HFFc6 (cell line): Measurements from ENCODE around the gene GPATCH2. TPM values are rescaled to one million over a fixed set of nuclear protein-coding genes. Genes with fewer than 3 reads are reported as not detected.

Experiments used
- DNase-seq: peaks from one replicate; pipeline ENCODE4 v3.0.0-alpha.2; 2018
- H3K27ac Mint-ChIP-seq: 2 replicates; pipeline ENCODE4 v1.8.0; 2020; ENCODE audit warnings: mild to moderate bottlenecking, mixed read lengths
- H3K27me3 Mint-ChIP-seq: 2 replicates; pipeline ENCODE4 v1.8.0; 2021; ENCODE audit warnings: mild to moderate bottlenecking, moderate library complexity, mixed read lengths; ENCODE audit not compliant: insufficient read depth
- H3K36me3 Mint-ChIP-seq: 2 replicates; pipeline ENCODE4 v1.8.0; 2021; ENCODE audit warnings: low read depth, mixed read lengths
- H3K4me1 Mint-ChIP-seq: 2 replicates; pipeline ENCODE4 v1.8.0; 2020; ENCODE audit warnings: low read depth, mixed read lengths
- H3K4me3 Mint-ChIP-seq: 2 replicates; pipeline ENCODE4 v1.8.0; 2020; ENCODE audit warnings: mild to moderate bottlenecking, moderate library complexity, mixed read lengths
- H3K9me3 Mint-ChIP-seq: 2 replicates; pipeline ENCODE4 v1.8.0; 2020; ENCODE audit warnings: mild to moderate bottlenecking, mixed read lengths
- total RNA-seq, 6 experiments: library from RNA; stranded (reverse); fragmentation: NEBNext Ultra II Directional; extraction: Animal tissue kit (Norgen Biotek cat#: 25700); gene quantifications; 2 replicates in 1 of 6; 3 replicates in 5 of 6; pipeline ENCODE4 v1.2.3, GENCODE V29; 2021
- TF ChIP-seq, protein P1 (sequence below): fragments of 200-600 bp; sonication (generic); IDR thresholded peaks from 2 replicates; pipeline ENCODE4 v1.5.0; 2021; ENCODE audit warnings: antibody characterized with exemption, mild to moderate bottlenecking

The GPATCH2 gene
- total RNA-seq, 6 experiments from 2014 or later = 8.1 to 11.5 (median 9.8) TPM

DNA sequence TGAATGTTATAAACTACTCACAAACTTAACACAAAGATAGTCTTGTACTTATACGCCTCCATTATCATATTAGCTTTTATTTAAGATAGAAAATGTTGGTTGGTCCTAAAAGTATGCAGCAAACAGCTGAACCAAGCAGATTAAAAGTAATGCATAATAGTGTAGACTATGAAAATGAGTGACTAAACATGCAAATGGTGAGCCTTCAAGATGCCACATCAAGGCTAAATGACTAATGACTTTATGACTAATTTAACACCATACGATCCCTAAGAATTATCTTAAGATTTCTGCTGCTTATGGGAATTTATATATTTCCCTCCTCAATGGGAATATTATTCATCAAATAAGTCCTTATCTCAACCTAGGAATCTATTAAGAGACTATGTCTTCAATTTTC is 4.6 kb downstream of the GPATCH2 start:
- Mint-ChIP-seq H3K27ac (no peak overlapping the region), H3K4me1 (peaks cover 33% of the 10 kb centered on the region), H3K27me3 (no peaks in the 10 kb centered on the region), H3K4me3 (no peak overlapping the region), H3K9me3 (no peaks in the 10 kb centered on the region), H3K36me3 (no peaks in the 10 kb centered on the region)
- TF ChIP-seq, protein P1, sequence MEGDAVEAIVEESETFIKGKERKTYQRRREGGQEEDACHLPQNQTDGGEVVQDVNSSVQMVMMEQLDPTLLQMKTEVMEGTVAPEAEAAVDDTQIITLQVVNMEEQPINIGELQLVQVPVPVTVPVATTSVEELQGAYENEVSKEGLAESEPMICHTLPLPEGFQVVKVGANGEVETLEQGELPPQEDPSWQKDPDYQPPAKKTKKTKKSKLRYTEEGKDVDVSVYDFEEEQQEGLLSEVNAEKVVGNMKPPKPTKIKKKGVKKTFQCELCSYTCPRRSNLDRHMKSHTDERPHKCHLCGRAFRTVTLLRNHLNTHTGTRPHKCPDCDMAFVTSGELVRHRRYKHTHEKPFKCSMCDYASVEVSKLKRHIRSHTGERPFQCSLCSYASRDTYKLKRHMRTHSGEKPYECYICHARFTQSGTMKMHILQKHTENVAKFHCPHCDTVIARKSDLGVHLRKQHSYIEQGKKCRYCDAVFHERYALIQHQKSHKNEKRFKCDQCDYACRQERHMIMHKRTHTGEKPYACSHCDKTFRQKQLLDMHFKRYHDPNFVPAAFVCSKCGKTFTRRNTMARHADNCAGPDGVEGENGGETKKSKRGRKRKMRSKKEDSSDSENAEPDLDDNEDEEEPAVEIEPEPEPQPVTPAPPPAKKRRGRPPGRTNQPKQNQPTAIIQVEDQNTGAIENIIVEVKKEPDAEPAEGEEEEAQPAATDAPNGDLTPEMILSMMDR = no peak
- DNase-seq = no peak

DNA sequence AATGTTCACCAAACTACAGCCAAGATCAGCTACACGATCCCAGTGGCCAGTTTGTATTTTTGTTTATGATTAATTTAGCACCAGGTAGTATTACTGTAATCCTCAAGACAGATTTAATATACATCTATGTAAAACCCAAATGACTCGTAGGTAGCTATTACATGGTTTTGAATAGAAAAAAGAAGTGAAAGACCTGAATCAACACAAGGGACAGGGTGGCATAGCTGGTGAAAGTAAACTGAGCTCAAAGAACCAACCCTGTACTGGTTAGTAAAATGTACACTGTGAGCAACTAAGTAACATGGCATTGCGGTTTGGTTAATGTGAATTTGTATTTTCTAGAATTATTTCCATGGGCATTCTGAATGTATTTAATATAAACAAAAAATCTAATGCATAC is 8.8 kb downstream of the GPATCH2 start:
- Mint-ChIP-seq H3K27me3 (peaks cover 2% of the 10 kb centered on the region; the same call in 1 of the 2 replicates), H3K9me3 (no peaks in the 10 kb centered on the region), H3K4me1 (peaks cover 8% of the 10 kb centered on the region; the same call in 1 of the 2 replicates), H3K27ac (no peak overlapping the region), H3K36me3 (peaks cover 9% of the 10 kb centered on the region), H3K4me3 (no peak overlapping the region)
- no peak for DNase-seq
- TF ChIP-seq, protein P1 = no peak

DNA sequence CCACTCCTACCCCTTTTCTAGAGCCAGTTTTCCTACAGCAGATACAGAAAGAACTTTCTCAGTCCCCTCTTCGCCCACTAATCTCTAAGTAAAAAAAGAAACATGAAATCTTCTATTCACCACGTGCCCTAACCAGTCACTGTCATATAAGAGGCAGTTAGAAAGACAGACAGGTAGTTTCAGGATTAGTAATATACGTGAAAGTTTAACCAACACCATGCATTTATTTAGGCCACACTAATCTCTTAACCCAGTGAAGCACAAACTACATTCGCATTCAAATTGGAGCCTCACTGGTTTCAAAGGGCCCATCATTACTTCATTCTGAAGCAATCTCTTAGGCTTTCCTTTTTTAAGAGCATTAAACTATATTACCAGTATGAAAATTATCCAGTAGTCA is 10.1 kb downstream of the GPATCH2 start:
- peaks cover 9% of the 10 kb centered on the region for H3K36me3 Mint-ChIP-seq
- H3K4me3 Mint-ChIP-seq = no peak overlapping the region
- no peak overlapping the region for H3K27ac Mint-ChIP-seq
- TF ChIP-seq, protein P1 = no peak
- H3K4me1 Mint-ChIP-seq = peaks cover 8% of the 10 kb centered on the region; the same call in 1 of the 2 replicates
- no peak for DNase-seq
- H3K9me3 Mint-ChIP-seq = no peaks in the 10 kb centered on the region
- H3K27me3 Mint-ChIP-seq = peaks cover 2% of the 10 kb centered on the region; the same call in 1 of the 2 replicates

DNA sequence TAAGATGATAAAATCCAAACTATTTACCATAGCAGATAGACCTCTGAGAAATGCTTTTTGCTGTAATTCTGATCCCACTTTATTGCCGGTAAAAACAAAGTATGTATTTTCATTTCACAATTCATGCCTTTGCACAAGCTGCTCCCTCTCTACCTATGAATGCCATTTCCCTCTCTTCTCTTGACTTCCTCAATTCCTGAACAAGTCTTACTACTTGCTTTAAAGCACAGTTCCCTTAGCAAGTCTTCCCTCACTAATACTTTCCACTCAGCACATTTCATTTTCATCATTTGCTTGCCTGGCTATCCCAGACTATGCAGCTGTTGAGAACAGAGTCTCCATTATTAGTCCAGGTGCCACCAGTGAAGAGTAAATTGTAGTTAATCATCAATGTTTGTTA is 13.8 kb downstream of the GPATCH2 start:
- no peaks in the 10 kb centered on the region for H3K9me3 Mint-ChIP-seq
- TF ChIP-seq, protein P1 = no peak
- H3K4me1 Mint-ChIP-seq = peaks cover 14% of the 10 kb centered on the region; the same call in 1 of the 2 replicates
- no peak overlapping the region for H3K27ac Mint-ChIP-seq
- peaks cover 9% of the 10 kb centered on the region for H3K36me3 Mint-ChIP-seq
- peaks cover 2% of the 10 kb centered on the region; the same call in 1 of the 2 replicates for H3K27me3 Mint-ChIP-seq
- H3K4me3 Mint-ChIP-seq = no peak overlapping the region
- DNase-seq = no peak

DNA sequence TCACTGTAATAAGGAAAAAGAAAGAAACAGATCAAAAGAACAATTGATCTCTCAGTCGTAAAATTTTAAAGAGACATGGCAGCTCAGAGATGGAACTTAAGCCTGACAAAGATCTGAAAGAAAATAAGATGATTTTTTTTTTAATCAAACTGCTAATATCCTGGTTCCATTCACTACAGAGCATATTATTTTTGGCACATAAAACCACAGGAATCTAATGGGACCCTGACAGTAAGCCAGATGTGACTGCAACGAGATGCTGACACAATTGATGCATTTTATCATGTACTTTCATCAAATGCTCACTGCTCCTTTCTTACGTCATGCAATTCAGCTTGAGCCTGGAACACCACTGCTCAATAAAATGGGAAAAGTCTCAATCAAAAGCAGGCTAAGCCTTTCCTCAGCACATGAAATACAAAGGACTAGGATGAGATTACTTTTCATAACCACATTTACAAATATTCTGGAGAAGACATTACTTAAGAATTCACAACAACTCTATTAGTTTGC is 16.6 kb downstream of the GPATCH2 start:
- H3K27ac Mint-ChIP-seq = no peak overlapping the region
- DNase-seq = no peak
- no peaks in the 10 kb centered on the region; the same call in 1 of the 2 replicates for H3K27me3 Mint-ChIP-seq
- H3K36me3 Mint-ChIP-seq = no peaks in the 10 kb centered on the region; the same call in 1 of the 2 replicates
- TF ChIP-seq, protein P1 = no peak
- no peaks in the 10 kb centered on the region for H3K9me3 Mint-ChIP-seq
- H3K4me3 Mint-ChIP-seq = no peak overlapping the region
- peaks cover 5% of the 10 kb centered on the region; the same call in 1 of the 2 replicates for H3K4me1 Mint-ChIP-seq
